Type B pancreatic cell (in vitro differentiated cells): ENCODE results near the gene SLFN12. TPM values are rescaled to one million over a fixed set of nuclear protein-coding genes. Genes with fewer than 3 reads are reported as not detected.
"Not testable (repeated sequence)": the region's sequence is repeated elsewhere in the genome, so short reads cannot be mapped to it uniquely, and the experiment has no call there.

Experiments used
- DNase-seq: peaks from one replicate; pipeline ENCODE4 v3.0.0; 2021; ENCODE audit warnings: mixed read lengths; ENCODE audit not compliant: unreplicated experiment; ENCODE audit errors: extremely low spot score
- H3K27ac Mint-ChIP-seq: 2 replicates; pipeline ENCODE4 v1.8.0; 2021; ENCODE audit warnings: mild to moderate bottlenecking, mixed read lengths
- H3K27me3 Mint-ChIP-seq: 2 replicates; pipeline ENCODE4 v1.8.0; 2021; ENCODE audit warnings: mixed read lengths
- H3K36me3 Mint-ChIP-seq: 2 replicates; pipeline ENCODE4 v1.8.0; 2021; ENCODE audit warnings: mixed read lengths
- H3K4me1 Mint-ChIP-seq: one replicate; pipeline ENCODE4 v1.8.0; 2021; ENCODE audit warnings: mixed read lengths; ENCODE audit not compliant: unreplicated experiment
- H3K4me3 Mint-ChIP-seq: 2 replicates; pipeline ENCODE4 v1.8.0; 2021; ENCODE audit warnings: mild to moderate bottlenecking, mixed read lengths
- H3K9me3 Mint-ChIP-seq: 2 replicates; pipeline ENCODE4 v1.8.0; 2021; ENCODE audit warnings: mixed read lengths
- CTCF ChIP-seq: fragments of 200-600 bp; sonication (generic); conservative IDR thresholded peaks from 2 replicates; pipeline ENCODE4 v1.5.0; 2021; ENCODE audit warnings: antibody characterized with exemption, mild to moderate bottlenecking
- total RNA-seq: library from RNA; stranded (reverse); gene quantifications from 2 replicates; pipeline ENCODE4 v1.2.1, GENCODE V29; 2021; ENCODE audit warnings: low replicate concordance

The SLFN12 gene
- total RNA-seq, 1 donor from 2014 or later = 6.6 TPM

DNA sequence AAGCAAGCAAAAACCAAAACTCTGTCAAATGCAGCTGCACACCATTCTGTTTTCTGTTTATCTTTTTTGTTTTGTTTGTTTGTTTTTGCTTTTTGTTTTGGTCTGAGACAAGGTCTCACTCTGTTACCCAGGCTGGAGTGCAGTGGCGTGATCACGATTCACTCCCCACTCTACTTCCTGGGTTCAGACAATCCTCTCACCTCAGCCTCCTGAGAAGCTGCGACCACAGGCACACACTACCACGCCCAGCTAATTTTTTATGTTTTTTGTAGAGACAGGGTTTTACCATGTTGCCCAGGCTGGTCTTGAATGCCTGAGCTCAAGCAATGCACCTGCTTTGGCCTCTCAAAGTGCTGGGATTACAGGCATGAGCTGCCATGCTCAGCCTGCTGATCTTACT lies 35.5 kb upstream of the SLFN12 start:
- H3K36me3 Mint-ChIP-seq = no peaks in the 10 kb centered on the region
- peaks cover 38% of the 10 kb centered on the region for H3K27me3 Mint-ChIP-seq
- H3K4me1 Mint-ChIP-seq = no peaks in the 10 kb centered on the region
- no peak for DNase-seq
- H3K4me3 Mint-ChIP-seq = no peak overlapping the region
- TF ChIP-seq CTCF = no peak
- H3K9me3 Mint-ChIP-seq = no peaks in the 10 kb centered on the region
- no peak overlapping the region for H3K27ac Mint-ChIP-seq

DNA sequence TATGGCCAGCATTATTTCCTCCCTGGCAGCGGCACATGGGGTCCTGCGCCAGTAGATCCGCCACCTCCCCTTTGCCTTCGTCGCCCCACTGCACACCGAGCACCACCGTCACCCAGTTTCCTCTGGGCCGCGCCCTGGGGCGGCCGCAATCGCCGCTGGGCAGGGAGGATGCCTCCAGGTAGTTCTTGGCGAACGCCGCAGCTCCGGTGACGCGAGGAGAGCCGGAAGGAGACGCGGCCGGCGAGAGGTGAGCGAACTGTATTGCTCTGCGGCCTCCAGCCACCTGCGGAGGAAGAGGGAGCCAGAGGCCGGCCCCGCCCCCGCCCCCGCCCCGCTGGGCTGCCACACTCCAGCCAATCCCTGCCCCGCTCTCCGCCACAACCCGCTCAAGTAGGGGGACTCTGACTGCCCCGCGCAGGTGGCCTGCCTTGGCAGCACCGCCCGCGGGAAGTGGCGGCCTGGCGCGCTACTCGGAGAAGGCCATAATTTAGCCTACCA lies 28.1 kb upstream of the SLFN12 start:
- no peaks in the 10 kb centered on the region for H3K9me3 Mint-ChIP-seq
- H3K4me3 Mint-ChIP-seq = peak overlapping the region; percentile 78
- no peak for DNase-seq
- no peak for TF ChIP-seq CTCF
- peaks cover 80% of the 10 kb centered on the region for H3K27me3 Mint-ChIP-seq
- no peak overlapping the region for H3K27ac Mint-ChIP-seq
- H3K4me1 Mint-ChIP-seq = no peaks in the 10 kb centered on the region
- no peaks in the 10 kb centered on the region for H3K36me3 Mint-ChIP-seq

DNA sequence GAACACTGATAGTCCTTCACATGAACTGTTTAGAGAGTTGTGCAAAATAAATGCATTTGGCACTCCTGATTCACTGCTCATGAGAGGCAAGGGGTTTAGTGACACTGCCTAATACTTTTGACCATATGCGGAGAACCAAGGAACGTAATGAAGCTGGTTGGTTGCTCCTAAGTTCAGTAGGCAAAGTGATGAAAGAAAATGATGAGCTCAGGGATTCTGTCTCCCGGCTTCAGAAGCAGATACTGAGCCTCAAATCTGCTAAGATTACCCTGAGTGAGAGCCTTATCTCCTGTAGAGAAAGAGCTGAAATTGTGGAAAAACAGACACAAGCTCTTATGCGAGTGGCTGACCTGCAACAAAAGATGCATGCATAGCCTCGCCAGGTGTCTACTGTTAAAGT lies 21.7 kb upstream of the SLFN12 start:
- H3K4me1 Mint-ChIP-seq, H3K36me3 Mint-ChIP-seq, DNase-seq, H3K4me3 Mint-ChIP-seq, H3K27ac Mint-ChIP-seq, H3K9me3 Mint-ChIP-seq: not testable (repeated sequence)
- H3K27me3 Mint-ChIP-seq = peaks cover 88% of the 10 kb centered on the region

DNA sequence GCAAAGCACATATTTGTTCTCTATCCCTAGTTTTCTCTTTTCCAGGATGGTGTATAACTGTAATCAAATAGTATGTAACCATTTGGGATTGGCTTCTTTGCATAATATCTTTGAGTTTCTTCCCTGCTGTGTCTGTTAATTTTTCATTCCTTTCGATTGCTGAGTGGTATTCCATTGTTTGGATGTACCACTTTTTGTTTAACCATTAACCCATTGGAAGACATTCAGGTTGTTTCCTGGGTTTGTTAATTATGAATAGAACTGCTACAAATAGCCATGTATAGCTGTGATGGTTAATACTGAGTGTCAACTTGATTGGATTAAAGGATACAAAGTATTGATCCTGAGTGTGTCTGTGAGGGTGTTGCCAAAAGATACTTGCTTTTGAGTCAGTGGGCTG lies 20.9 kb upstream of the SLFN12 start:
- Mint-ChIP-seq H3K9me3 (no peaks in the 10 kb centered on the region), H3K36me3 (no peaks in the 10 kb centered on the region), H3K4me1 (no peaks in the 10 kb centered on the region), H3K27me3 (peaks cover 86% of the 10 kb centered on the region), H3K4me3 (no peak overlapping the region), H3K27ac (no peak overlapping the region)
- TF ChIP-seq CTCF = no peak
- DNase-seq = no peak

DNA sequence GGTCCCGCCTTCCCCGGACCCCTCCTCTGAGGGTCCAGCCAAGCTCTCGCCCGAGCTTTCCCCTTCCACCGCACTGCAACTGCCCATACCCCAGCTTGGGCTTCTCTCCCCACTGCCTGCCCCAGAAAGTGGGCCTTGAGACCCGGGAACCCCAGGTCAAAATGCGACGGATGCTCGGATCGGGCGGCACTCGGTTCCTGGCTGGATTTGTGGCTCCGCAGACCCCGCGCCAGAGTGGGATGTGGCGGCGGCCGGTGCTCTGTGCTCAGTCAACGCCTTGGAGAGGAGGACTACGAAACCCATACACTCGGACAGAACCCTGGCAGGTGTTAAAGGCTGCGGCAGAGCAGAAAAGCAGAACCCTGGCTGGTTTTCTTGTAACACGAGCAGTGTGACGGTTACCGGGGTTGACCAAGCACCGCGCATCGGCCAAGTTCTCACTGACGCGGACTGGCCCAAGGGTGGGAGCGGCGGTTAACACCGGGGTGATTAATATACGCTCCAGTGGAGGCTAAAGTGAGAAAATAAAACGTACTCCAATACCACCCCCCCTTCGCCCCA lies 17.2 kb upstream of the SLFN12 start:
- Mint-ChIP-seq H3K4me1 (peaks cover 4% of the 10 kb centered on the region), H3K36me3 (no peaks in the 10 kb centered on the region), H3K9me3 (no peaks in the 10 kb centered on the region), H3K27me3 (peaks cover 63% of the 10 kb centered on the region), H3K27ac (no peak overlapping the region), H3K4me3 (peak overlapping the region; percentile 87)
- TF ChIP-seq CTCF = no peak
- no peak for DNase-seq

DNA sequence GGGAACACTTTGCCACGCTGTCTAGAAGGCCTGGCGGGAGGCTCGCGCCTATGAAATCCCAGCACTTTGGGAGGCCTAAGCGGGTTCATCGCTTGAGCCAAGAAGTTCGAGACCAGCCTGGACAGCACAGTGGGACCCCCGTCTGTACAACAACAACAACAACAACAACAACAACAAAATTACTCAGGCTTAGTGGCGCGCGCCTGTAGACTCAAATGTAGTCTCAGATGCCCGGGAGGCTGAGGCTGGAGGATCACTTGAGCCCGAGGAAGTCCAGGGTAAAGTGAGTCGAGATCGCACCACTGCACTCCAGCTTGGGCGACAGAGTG lies 16.6 kb upstream of the SLFN12 start:
- H3K27ac Mint-ChIP-seq = no peak overlapping the region
- DNase-seq = no peak
- H3K27me3 Mint-ChIP-seq = peaks cover 59% of the 10 kb centered on the region
- peaks cover 4% of the 10 kb centered on the region for H3K4me1 Mint-ChIP-seq
- no peaks in the 10 kb centered on the region for H3K36me3 Mint-ChIP-seq
- peak overlapping the region; percentile 87 for H3K4me3 Mint-ChIP-seq
- TF ChIP-seq CTCF = no peak
- H3K9me3 Mint-ChIP-seq = no peaks in the 10 kb centered on the region
